ENCODE data around the gene DAB1. TPM values are rescaled to one million over a fixed set of nuclear protein-coding genes. Genes with fewer than 3 reads are reported as not detected.

DAB1 gene
- total RNA-seq, 3 donors from 2014 or later (not counting 1 experiment from before 2014, with no cell fraction given): 0.41 TPM; not detected in 2

DNA sequence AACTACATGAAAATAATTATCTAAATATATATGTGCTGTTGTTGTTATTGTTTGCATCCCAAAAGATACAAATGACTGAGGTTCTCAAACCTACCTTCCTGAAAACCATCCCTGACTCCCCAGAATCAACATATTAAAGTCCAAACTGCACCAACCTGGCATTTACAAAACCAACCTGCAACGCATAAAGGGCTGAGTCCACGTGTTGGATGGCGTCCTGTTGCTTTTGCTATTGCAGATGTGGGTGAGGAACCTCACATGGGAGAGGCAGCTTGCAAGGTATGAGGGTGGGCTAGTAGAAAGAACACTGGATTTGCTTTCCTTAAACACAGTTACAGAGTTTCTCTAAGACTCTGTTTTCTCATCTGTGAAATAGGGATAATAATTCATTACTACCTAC is 456.5 kb downstream of the DAB1 start:
- DNase-seq: no peak
- no peaks in the 10 kb centered on the region for H3K4me1 ChIP-seq (ENCODE audit: control insufficient read depth, insufficient read depth, low read length)
- ATAC-seq: no peak
- H3K36me3 ChIP-seq (ENCODE audit: control insufficient read depth, insufficient read depth, low read length): no peaks in the 10 kb centered on the region
- H3K27me3 ChIP-seq (ENCODE audit: control insufficient read depth, insufficient read depth, low read length): no peaks in the 10 kb centered on the region
- no peak overlapping the region for H3K27ac ChIP-seq (ENCODE audit: low read length)
- H3K4me1 Mint-ChIP-seq: peaks cover 0 to 11% of the 10 kb centered on the region in 2 donors
- H3K4me3 ChIP-seq (ENCODE audit: low read length): no peak overlapping the region
- H3K36me3 Mint-ChIP-seq: no peaks in the 10 kb centered on the region
- 74% methylated on average over 3 of the region's 3 CpGs for WGBS (ENCODE audit: insufficient coverage)
- no peak overlapping the region for H3K4me3 Mint-ChIP-seq
- H3K27ac Mint-ChIP-seq: no peak overlapping the region
- H3K9me3 ChIP-seq (ENCODE audit: control insufficient read depth, insufficient read depth, low read length): no peaks in the 10 kb centered on the region
- intact Hi-C loops (cut with micrococcal nuclease): no loop called here
- peaks cover 0 to 7% of the 10 kb centered on the region in 2 donors for H3K27me3 Mint-ChIP-seq (ENCODE audit: low read depth in 2 of 2)
- TF ChIP-seq CTCF (IDR thresholded peaks at IDR 0.05): no peak
- no peaks in the 10 kb centered on the region for H3K9me3 Mint-ChIP-seq

DNA sequence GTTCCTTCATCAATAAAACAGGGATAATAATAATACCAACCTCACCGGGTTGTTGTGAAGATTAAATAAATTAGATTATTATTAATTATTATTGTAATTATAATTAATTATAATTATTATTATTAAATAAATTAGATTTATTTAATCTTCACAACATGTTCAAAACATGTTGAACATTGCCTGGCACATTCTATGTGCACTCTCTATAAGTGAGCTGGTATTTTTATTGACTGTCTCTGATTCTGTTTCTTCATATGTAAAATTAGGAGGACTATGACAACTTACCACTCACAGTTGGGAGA is 457.2 kb downstream of the DAB1 start:
- Mint-ChIP-seq H3K4me1 (peaks cover 0 to 11% of the 10 kb centered on the region in 2 donors), H3K4me3 (no peak overlapping the region), H3K9me3 (no peaks in the 10 kb centered on the region), H3K36me3 (no peaks in the 10 kb centered on the region), H3K27ac (no peak overlapping the region), H3K27me3 (ENCODE audit: low read depth in 2 of 2) (peaks cover 0 to 7% of the 10 kb centered on the region in 2 donors)
- no peak overlapping the region for H3K4me3 ChIP-seq (ENCODE audit: low read length)
- H3K4me1 ChIP-seq (ENCODE audit: control insufficient read depth, insufficient read depth, low read length): no peaks in the 10 kb centered on the region
- no peaks in the 10 kb centered on the region for H3K9me3 ChIP-seq (ENCODE audit: control insufficient read depth, insufficient read depth, low read length)
- no peaks in the 10 kb centered on the region for H3K27me3 ChIP-seq (ENCODE audit: control insufficient read depth, insufficient read depth, low read length)
- H3K36me3 ChIP-seq (ENCODE audit: control insufficient read depth, insufficient read depth, low read length): no peaks in the 10 kb centered on the region
- no peak for DNase-seq
- no peak overlapping the region for H3K27ac ChIP-seq (ENCODE audit: low read length)
- no CpG with 5 or more reads among the region's 1 CpG for WGBS (ENCODE audit: insufficient coverage)
- ATAC-seq: no peak
- intact Hi-C loops (cut with micrococcal nuclease): no loop called here
- no peak for TF ChIP-seq CTCF (IDR thresholded peaks at IDR 0.05)

GRCh38 chr1:56965916-56966697 is 457.8 kb downstream of the DAB1 start, which contains the start of gene C8B:
Gene C8B, minus strand, starts transcription at chr1:56966015. Its CDS starts 67 bp downstream, at chr1:56965948.
- Mint-ChIP-seq H3K4me1 (peaks cover 0 to 11% of the 10 kb centered on the region in 2 donors), H3K9me3 (no peaks in the 10 kb centered on the region), H3K36me3 (no peaks in the 10 kb centered on the region), H3K4me3 (no peak within 1 kb of the TSS), H3K27me3 (ENCODE audit: low read depth in 2 of 2) (peaks cover 0 to 7% of the 10 kb centered on the region in 2 donors), H3K27ac (no peak within 1 kb of the TSS)
- Histone ChIP-seq H3K27ac (ENCODE audit: low read length) (no peak within 1 kb of the TSS), H3K36me3 (ENCODE audit: control insufficient read depth, insufficient read depth, low read length) (no peaks in the 10 kb centered on the region), H3K27me3 (ENCODE audit: control insufficient read depth, insufficient read depth, low read length) (no peaks in the 10 kb centered on the region), H3K4me3 (ENCODE audit: low read length) (no peak within 1 kb of the TSS), H3K9me3 (ENCODE audit: control insufficient read depth, insufficient read depth, low read length) (no peaks in the 10 kb centered on the region), H3K4me1 (ENCODE audit: control insufficient read depth, insufficient read depth, low read length) (no peaks in the 10 kb centered on the region)
- no peak for TF ChIP-seq CTCF (IDR thresholded peaks at IDR 0.05)
- intact Hi-C loops (cut with micrococcal nuclease): no loop called here
- ATAC-seq (no peak), DNase-seq (no peak)
- 75% methylated on average over 3 of the region's 3 CpGs for WGBS (ENCODE audit: insufficient coverage)

GRCh38 chr1:56965191-56965590 is 458.7 kb downstream of the DAB1 start:
- H3K36me3 Mint-ChIP-seq: no peaks in the 10 kb centered on the region
- ATAC-seq (no peak), DNase-seq (no peak)
- intact Hi-C loops (cut with micrococcal nuclease): no loop called here
- Histone ChIP-seq H3K27ac (ENCODE audit: low read length) (no peak overlapping the region), H3K9me3 (ENCODE audit: control insufficient read depth, insufficient read depth, low read length) (no peaks in the 10 kb centered on the region), H3K4me1 (ENCODE audit: control insufficient read depth, insufficient read depth, low read length) (no peaks in the 10 kb centered on the region), H3K4me3 (ENCODE audit: low read length) (no peak overlapping the region), H3K27me3 (ENCODE audit: control insufficient read depth, insufficient read depth, low read length) (no peaks in the 10 kb centered on the region), H3K36me3 (ENCODE audit: control insufficient read depth, insufficient read depth, low read length) (no peaks in the 10 kb centered on the region)
- H3K4me3 Mint-ChIP-seq: no peak overlapping the region
- H3K27me3 Mint-ChIP-seq (ENCODE audit: low read depth in 2 of 2): peaks cover 0 to 7% of the 10 kb centered on the region in 2 donors
- TF ChIP-seq CTCF (IDR thresholded peaks at IDR 0.05): no peak
- H3K27ac Mint-ChIP-seq: no peak overlapping the region
- no peaks in the 10 kb centered on the region for H3K9me3 Mint-ChIP-seq
- peaks cover 0 to 11% of the 10 kb centered on the region in 2 donors for H3K4me1 Mint-ChIP-seq
- WGBS (ENCODE audit: insufficient coverage): 89% methylated on average over 3 of the region's 3 CpGs

Data from natural killer cell (primary cell).